MM.1S (cell line): Measurements from ENCODE around the gene ZNF516.

Source experiments
- CTCF ChIP-seq: fragments of 300-600 bp; sonication (generic); IDR thresholded peaks from 2 replicates; pipeline ENCODE4 v1.5.1; 2016; ENCODE audit warnings: antibody characterized with exemption, low read length, mixed read lengths
- EZH2 ChIP-seq: fragments of 300-600 bp; sonication (generic); optimal IDR thresholded peaks from 2 replicates; pipeline ENCODE3; 2017; ENCODE audit warnings: low read depth, mild to moderate bottlenecking, antibody characterized with exemption, low read length, mixed read lengths
- EZH2phosphoT487 ChIP-seq: fragments of 300-600 bp; sonication (generic); IDR thresholded peaks from 2 replicates; pipeline ENCODE4 v1.6.1; 2018; ENCODE audit warnings: antibody characterized with exemption, low read length

GRCh38 chr18:76434452-76434851, 60.6 kb downstream of the ZNF516 start:
- TF ChIP-seq EZH2phosphoT487: no peak
- no peak for TF ChIP-seq CTCF
- TF ChIP-seq EZH2: no peak
